ENCODE data around the gene GNAL.

DNA sequence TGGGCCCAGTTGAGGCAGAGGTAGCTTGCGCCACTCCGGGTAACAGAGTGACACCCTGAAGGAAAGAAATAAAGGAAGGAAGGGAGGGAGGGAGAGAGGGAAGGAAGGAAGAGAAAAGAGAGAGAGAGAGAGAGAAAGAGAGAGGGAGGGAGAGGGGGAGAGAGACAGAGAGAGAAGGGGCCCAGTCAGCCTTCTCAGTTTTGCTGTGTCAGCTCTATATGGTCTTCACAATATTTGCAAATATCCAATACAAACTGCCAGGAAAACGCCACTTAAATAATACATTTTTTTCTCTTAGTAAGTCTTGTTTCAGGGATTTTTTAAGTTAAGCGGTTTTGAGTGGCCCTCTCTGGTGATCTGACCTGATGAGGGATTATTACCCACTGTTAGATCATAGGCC lies 156.6 kb downstream of the GNAL start:
- TF ChIP-seq, protein P1, sequence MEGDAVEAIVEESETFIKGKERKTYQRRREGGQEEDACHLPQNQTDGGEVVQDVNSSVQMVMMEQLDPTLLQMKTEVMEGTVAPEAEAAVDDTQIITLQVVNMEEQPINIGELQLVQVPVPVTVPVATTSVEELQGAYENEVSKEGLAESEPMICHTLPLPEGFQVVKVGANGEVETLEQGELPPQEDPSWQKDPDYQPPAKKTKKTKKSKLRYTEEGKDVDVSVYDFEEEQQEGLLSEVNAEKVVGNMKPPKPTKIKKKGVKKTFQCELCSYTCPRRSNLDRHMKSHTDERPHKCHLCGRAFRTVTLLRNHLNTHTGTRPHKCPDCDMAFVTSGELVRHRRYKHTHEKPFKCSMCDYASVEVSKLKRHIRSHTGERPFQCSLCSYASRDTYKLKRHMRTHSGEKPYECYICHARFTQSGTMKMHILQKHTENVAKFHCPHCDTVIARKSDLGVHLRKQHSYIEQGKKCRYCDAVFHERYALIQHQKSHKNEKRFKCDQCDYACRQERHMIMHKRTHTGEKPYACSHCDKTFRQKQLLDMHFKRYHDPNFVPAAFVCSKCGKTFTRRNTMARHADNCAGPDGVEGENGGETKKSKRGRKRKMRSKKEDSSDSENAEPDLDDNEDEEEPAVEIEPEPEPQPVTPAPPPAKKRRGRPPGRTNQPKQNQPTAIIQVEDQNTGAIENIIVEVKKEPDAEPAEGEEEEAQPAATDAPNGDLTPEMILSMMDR (IDR thresholded peaks at IDR 0.05): no peak
- TF ChIP-seq POLR2AphosphoS5 (IDR thresholded peaks at IDR 0.05) (no peak), EP300 (IDR thresholded peaks at IDR 0.05) (no peak)
